ENCODE measurements around the gene PPP2R2C.

The PPP2R2C gene

DNA sequence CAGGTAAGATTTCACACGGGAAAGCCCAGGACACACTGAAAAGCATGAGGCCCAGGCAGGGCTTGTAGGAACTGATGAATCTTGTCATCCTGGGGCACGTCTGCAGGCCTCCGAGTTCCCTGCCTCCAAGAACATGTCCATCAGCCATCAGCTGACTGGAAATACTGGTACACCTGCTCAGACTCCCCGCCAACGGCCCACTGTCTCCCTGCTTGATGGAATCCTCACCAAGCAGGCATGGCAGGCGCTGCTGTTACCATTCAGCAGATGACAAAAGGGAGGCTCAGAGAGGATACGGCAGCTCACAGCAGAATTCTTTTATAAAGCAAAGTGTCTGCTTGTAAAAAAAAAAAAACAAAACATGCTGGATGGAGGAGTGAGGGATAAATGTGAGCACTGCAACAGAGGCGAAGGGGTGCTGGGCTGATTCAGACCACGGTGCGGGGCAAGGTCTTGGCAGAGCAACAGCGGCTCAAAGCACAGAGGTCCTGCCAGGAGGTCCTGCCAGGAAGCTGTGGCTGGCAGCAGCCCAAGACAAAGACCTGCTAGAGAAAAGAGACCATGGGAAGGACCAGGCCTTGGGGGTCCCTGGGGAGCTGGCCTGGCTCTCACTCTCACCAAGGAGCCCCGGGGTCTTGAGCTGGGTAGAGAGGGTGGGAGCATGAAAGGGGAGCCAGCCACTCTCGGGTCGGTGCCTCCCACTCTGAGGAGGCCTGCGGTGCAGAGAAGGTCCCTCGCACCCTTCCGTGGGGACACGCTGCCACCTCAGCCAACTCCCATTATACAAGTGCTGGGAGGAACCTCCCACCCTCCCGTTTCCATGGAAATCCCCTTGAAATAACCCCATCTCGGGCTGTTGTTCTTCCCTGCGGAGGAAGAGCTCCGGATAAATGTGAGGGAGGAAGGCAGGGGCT, 25.6 kb downstream of the PPP2R2C start:
- no peak for DNase-seq

DNA sequence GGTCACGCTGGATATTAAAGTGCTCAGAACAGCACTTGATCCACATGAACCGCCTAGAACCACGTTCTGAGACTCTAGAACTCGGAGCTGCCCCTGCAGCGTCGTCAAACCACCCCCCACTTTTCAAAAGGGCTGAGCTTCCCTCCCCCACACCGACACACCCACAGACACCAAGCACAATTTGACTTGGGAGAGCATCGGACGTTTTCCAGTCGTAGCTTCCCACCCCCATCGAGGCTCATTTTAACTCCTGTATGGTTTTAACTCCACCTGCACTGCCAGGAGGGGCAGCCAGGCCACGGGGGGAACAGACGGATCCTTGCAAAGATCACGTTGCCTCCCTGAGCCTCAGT, 26.3 kb downstream of the PPP2R2C start:
- no peak for DNase-seq

DNA sequence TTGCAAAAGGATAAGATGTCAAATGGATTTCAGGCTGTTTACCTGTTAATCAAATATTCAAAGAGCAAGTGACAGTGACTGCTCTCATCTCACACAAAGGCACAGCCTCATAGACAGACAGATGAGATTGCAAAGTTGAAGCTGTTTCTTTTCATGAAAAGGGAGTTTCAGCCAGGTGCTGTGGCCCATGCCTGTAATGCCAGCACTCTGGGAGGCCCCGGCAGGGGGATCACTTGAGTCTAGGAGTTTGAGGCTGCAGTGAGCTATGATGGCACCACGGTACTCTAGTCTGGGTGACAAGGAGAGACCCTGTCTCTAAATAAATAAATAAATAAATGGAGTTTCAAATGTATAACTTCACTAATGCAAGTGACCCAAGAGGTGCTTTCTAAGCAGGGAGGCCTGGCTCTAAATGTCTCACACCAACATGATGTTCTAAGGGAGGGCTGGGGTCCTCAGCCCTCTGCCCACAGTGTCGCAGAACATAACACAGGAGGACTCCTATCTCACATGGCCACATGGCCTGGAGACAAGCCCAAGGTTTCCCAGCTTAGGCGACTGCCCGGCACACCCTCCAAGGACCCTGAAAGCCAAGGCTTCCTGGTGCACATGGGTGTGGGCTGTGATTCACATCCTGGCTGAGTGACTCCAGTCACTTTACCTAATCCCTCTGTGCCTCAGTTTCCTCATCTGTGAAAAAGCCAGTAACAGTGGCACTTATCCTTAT, 26.8 kb downstream of the PPP2R2C start:
- DNase-seq, result no peak

DNA sequence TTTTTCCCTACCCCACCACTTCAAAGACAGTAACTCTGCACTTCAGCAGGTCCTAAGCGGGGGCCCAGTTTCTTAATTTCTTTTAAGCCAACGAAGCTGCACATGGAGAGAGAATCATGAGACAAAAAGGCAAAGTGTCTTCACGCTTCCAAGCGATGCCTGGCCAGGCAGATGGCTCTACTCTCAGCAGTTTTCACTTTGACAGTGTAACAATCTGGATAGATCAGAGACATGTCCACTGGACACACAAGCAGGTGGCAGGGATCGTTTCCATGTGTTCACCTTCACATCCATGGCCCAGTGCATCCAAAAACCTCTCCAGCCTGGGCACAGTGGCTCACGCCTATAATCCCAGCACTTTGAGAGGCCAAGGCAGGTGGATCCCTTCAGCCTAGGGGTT, 27.8 kb downstream of the PPP2R2C start:
- DNase-seq, result no peak

DNA sequence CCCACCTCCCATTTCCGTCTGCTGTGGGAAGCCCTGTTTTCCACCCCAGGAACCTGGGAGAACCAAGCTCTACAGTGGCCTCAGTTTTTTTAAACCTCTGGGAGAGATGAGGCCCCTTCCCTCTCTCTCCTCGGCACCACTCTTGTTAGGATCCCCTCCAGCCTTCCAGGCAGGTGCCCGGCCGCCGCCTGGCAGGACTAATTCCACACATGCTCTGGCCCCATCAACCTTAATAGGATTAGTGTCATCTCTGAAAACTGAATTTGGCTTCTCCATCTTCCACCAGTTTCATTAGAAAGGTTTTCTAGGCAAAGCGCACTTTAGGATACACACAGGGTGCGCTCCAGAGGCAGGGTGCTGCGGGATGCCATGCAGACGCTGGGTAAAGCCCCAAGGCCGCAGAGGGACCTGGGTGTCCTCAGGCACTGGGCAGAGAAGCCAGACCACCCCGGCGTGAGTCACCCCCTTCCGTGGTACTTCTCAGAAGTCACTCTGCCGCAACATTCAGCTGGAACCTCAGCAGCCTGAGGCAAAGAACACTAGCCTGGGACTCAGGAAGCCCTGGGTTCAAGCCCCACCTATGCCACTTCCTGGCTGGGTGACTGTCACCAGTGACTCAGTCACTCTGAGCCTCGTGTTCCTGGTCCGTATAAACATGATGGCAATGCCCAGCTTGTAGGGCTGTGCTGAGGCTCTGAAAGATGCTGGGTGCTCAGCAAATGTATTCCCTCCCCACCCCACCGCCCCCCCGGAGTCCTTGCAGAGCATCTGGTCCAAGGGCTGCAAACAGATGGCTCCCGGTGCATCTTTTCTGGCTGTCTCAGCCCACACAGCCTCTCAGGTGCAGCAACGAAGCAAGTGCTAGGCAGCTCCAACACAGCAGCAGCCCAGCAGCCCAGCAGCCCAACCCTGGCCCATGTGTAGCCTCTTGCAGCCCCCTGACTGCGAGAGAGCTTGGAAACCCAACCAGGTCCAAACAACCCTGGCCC, 29.1 kb downstream of the PPP2R2C start:
- no peak for DNase-seq

DNA sequence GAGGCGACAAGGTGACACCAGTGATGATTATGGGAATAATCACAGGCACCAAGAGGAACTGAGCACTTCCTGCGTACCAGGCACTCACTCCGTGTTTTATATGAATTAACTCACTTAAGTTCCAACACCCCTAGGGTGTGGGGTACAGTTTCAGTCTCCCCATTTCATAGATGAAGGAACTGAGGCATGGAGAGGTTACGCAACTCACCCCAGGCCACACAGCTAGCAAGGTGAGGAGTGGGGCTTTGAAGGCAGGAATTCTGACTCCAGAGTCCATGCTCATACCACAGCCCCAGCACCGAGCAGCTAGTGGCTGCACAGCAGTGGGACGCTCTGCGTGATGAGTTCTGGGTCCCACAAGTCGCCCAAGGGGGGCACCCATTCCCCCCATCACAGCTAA, 29.9 kb downstream of the PPP2R2C start:
- no peak for DNase-seq

DNA sequence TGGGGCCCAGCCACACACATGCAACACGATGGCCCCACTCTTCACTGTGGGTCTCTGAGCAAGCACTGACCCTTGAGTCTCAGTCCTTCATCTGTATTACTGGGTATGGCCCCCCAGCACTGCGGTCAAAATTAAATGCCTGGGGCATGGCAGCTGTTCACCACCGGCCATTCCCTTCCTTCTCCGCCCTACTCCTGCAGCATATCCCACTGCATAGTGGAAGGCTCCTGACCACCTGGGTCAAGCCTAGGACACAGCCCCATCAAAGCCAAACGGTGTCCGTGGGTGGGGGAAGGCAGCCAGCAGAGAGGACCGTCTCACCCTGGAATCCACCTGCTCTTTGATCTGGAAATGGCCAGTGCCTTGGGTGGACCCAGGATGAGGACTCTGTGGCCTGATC, 30.7 kb downstream of the PPP2R2C start:
- no peak for DNase-seq

DNA sequence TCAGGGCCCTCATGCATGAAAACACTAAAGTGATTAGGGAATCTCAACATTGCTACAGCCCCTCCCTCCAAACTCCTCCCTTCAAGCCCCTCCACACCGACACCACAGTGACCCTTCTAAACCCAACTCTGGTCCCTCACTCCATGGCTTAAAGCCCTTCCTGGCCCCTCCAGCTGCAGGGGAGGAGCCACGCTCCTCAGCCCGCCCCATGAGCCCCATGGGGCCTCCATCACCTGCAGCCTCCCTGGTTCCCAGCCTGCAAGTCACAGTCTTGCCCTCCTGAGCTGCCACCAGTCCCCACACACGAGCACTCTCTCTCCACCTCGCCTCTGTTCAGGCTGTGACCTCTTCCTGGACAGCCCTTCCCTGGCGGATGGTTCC, 31.2 kb downstream of the PPP2R2C start:
- no peak for DNase-seq

DNA sequence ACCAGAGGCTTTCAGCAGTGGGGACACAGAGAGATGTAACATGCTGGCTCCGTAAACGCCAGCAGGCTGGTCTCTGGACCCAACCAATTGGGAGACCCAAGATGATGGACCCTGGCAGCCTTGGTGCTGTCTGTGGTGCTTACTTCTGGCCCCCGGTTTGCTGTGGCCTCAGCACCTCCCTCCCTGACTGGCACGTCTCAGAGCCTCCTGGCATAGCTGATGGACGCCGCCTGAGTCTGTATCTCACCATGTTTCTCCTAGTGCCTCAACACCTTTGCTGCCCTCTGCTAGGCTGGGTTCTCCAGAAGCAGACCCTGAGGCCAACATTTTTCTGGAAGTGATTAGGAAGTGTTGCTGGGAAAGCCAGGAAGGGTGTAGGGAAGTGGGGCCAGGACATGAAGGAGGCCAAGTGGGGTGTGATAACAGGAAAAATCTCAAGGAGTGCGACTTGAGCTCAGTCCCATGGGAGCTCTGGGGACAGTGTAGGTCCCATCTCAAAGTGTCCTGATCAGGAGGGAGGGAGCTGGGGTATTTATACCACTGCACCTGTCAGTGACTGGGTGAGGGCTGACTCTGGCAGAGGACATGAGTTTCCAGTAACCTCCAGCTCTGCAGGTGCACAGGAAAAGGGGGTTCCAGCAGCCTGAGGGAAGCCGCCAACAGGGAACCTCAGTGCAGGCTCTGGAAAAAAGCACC, 31.8 kb downstream of the PPP2R2C start:
- DNase-seq, result no peak

DNA sequence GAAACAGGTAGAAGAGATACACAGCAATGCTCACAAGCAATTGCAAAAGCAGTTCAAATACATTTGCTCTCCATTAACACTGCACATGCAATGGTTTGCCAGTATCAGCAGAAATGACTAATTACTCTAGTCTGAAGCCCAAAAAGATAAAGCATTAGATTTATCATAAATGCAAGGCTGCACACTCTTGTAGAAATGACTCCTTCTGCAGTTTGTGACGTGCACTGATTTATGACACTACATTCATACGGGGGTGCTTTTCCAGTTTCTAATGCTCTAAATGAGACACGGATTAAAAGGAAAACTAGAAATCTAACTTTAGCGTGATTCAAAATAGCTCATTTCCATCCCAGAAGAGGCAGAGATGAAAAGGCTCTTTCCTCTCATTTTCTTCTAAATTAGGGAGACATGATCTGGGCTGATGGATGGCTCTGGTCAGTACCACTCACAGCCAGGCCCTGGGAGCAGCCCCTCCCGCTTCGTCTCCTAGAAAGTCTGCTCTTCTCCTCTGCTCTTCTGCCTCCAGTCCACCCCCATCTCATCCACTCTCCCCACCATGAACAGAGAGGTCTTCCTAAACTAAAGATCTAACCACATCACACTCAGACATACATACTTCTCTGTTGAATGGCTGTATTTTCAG, 33.2 kb downstream of the PPP2R2C start:
- no peak for DNase-seq

DNA sequence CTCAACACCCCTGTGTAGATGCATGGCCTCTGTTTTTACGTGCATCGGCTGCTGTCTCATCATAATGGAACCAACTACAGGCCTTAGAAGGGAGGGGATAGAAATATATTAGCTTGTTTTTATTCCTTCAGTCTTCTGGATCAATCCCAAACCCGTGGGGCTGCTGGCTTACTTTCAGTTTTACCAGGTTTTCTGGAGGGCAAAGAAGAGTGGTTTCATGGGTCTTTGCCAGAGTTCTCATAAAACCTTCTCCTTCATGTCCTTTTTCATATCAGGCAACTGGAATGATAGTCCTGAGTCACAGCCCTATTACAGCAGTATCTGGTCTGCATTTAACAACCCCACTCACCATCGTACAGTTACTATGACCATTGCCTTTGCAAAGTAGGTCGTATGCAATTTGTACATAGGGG, 34.6 kb downstream of the PPP2R2C start:
- no peak for DNase-seq

DNA sequence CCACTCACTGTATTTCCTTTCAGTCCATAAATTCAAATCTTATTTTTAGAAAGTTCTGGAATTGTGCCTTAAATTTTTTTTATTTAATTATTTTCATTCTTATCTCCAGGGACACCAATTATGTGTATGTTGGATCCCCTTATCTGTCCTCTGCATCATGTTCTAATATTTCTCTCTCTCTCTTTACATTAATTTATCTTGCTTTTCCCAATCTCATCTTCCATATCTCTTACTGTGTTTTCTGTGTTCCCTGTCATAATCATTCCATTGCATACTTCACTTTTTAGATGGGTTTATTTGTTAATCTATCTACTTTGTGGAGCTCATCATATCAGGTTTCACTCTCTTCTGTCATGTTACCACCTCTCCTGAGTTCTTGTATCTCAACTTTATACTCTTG, 37.4 kb downstream of the PPP2R2C start:
- no peak for DNase-seq

DNA sequence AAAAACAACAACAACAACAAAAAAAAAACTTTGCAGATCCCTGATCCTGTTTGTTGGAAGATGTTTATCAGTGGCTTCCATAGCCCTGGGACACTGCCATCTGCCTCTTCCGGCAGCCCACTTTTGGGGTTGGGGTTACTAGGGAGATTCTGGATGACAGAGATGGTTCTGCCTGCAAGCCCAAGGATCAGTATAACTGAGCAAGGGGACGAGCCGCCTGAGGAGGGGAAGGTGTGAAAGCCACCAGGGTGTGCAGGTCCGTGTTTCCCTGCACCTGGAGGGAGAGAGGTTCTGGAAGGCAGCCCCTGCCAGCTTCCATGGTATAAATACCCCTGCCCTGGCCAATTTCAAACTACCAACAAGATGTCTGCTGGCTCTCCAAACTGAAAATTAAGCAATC, 41.5 kb downstream of the PPP2R2C start:
- no peak for DNase-seq

DNA sequence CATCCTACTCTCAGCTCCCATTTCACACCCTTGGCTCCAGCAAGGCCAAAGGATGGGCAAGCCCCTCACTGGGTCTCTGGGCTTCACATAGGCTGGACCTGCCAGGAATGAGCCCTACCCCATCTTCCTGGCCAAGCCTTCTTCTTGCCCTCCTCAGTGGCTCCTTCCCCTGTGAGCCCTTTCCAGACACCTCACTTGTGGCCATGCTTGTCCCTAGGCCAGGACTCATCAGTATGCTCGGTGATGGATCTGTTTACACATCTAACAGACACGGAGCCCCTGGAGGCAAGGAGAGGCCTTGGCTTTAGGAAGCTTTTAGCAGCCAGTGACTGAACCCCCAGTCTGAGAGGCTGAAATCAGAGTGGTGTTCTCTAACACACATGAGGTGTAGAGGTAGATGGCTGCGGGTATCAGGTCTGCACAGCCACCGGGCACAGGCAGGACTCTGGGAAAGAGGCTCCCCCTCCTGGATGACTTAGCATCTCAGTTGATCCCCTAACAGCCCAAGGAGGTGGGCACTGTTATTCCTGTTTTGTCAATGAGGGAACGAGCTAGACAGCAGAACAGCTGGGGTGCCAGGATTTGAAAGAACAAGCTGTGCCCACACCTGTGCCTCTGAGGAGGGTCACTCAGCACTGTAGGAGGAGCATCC, 44.8 kb downstream of the PPP2R2C start:
- no peak for DNase-seq

DNA sequence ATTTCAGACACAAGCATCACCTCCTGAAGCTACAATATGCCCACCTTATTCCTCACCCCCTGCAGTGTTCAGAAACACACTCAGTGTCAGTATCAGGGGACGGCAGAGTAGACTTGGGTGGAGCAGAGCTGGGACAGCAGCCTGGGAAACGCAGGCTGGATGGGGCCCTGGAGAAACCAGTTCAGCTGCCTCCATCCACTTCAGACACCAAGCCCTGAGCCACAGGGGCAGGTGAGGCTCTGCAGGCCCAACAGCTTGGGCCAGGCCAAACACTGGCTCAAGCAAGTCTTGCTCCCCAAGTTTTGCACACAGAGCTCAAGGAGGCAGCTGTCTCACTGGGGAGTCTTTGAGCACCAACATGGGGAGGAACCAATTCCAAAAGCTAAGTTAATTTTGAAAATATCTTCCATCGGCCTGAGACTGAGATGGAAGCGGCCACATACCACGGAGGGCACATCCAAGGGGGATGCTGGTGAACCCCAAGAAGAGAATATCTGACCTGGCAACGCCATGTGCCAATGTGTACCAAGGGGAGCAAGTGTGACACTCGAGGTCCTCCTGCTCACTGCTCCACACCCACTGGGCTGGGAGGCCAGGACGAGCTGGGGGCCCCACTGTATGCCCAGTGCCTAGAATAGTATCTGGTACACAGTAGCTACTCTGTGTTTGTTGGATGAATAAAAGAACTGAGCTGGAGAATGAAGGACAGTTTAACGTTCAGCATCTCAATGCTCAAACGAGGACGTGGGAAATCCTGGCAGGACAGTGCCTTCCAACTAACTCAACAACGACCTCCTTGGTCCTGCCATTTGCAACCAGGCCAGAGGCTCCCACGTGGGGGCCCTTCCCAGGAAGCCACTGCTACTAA, 45.6 kb downstream of the PPP2R2C start:
- no peak for DNase-seq

DNA sequence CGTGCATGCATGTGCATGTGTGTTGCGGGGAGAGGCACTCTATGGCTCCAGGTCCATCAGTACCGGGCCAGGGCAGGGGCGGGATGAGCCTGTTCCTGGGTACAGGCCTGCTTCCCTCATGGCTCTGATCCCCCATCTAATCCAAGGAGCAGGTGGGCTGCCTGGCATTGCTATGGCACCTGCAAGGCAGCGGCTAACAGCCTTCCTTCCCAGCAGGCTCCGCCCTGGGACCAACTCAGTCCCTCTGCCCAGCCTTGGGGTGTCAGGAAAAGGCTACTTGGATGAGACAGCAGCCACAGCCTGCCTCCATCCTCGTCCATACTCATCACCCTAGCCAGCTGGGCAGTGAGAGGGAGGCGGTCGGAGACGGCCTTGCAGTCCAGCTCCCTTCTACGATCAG, 46.5 kb downstream of the PPP2R2C start:
- DNase-seq, result no peak

DNA sequence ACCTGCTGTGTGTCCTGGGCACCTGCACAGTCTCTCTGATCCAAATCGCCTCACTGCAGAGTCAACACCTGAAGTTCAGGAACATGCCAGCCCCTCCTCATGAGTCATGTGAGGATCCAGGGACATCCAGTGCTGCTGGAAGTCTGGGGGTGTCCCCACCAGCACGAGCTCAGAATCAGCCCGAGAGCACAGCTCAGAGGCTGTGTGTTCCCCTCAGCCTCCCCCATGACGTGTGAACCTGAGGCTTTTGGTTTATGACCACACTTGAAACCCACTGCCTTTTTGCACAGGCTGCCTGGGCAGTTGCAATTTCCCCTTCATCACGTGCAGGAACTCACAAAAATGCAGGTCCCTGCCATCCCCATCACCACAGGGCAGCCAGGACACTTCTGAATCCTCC, 47.1 kb downstream of the PPP2R2C start:
- DNase-seq, result no peak

DNA sequence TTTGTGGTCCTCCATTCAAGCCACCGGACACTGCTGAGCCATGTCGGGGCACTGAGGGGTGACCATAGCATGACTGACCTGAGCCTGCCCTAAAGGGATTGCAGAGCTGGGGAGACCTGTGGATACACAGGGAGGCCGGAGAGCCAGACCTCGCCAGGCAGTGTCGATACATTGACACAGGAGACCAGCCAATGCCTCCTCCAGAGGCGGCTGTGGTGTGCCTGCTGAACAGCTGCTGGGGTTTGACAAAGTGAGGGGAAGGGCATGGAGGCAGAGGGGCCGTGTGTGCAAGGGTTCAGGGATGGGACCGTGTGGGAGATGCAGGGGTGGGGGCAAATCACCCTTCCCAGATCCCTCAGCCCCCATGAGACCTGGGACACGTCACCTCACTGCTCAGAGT, 48.0 kb downstream of the PPP2R2C start:
- no peak for DNase-seq

DNA sequence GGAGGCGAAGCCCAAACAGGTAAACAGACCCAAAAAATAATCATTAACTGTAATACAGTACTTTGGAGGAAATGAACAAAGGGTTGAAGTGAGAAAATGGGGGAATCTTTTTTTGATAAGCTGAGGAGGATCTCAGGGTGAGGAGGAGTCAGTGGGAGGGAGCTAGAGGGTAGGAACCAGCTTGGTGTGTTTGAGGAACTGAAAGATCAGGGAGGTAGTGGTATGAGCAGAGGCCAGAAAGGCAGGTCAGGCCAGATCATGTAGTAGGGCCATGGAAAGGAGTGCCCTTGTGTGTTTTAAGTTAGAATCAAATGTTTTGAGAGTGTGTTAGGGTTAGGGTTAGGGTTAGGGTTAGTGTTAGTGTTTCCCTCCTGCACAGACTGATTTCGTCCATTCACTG, 48.8 kb downstream of the PPP2R2C start:
- no peak for DNase-seq

DNA sequence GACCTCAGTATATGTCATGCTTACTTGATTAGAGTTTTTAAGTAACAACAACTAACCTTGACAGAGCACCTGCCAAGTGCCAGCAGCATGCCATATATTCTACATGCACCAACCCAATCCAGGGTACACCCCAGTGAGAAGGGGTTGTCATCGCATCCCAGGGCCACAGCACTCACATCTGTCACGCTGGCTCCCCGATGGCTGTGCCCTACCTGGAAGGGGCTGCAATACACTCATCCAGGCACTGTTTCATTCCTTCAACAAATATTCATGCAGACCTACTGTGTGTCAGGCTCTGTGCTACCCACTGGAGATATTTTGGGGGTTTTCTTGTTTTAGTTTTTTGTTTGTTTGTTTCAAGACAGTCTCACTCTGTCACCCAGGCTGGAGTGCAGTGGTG, 49.5 kb downstream of the PPP2R2C start:
- DNase-seq, result no peak

DNA sequence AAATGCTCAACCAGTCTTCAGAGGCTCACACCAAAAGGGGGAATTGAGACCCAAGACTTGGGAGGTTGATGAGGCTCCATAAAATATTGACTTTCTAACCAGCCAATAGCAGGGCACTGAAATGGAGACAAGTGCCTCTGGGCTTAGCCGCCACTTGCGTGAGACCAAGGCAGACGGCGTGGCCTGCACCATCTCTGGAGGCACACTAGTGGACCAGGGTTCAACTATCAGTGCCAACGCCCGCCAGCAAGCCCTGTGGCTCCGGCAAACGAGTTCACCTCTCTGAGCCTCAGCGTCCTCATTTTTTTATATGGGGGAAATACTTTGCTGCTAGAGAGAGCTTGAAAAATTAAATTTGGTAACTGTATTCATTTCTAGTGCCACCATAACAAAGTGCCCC, 50.3 kb downstream of the PPP2R2C start:
- DNase-seq, result no peak

All from activated CD4-positive, alpha-beta T cell treated with anti-CD3 and anti-CD28 coated beads for 1 hour (primary cell).